Measurements from ENCODE around the gene OOSP3.

Gene OOSP3, protein sequence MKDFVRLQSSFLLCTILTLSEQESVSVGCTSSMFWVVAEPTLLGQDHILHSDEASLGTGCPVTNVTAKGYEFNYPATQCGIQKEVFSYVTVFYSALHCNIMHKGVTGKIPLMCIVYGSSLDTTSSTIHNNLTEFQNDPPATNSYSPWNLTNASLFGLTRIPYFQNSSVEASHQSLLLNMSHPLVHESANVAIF

GRCh38 chr11:59878575-59878974 is at the start of gene OOSP3:
Gene OOSP3, plus strand, starts transcription at chr11:59878782. Its CDS starts 27 bp downstream, at chr11:59878809.
- no peaks in the 10 kb centered on the region for H3K36me3 ChIP-seq (ENCODE audit: control insufficient read depth in 2 of 2, insufficient read depth in 1 of 2, low read length in 2 of 2)
- no peak within 1 kb of the TSS for H3K27ac ChIP-seq (ENCODE audit: extremely low read depth, low read depth, low read length)
- ChIA-PET CTCF (no interaction called here), POLR2A (no interaction called here)
- no peaks in the 10 kb centered on the region for H3K4me1 ChIP-seq (ENCODE audit: control insufficient read depth, insufficient read depth, low read length)
- TF ChIP-seq, protein P1, sequence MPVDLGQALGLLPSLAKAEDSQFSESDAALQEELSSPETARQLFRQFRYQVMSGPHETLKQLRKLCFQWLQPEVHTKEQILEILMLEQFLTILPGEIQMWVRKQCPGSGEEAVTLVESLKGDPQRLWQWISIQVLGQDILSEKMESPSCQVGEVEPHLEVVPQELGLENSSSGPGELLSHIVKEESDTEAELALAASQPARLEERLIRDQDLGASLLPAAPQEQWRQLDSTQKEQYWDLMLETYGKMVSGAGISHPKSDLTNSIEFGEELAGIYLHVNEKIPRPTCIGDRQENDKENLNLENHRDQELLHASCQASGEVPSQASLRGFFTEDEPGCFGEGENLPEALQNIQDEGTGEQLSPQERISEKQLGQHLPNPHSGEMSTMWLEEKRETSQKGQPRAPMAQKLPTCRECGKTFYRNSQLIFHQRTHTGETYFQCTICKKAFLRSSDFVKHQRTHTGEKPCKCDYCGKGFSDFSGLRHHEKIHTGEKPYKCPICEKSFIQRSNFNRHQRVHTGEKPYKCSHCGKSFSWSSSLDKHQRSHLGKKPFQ (tag by site-specific recombination; IDR thresholded peaks at IDR 0.05), result no peak
- TF ChIP-seq, protein P2, sequence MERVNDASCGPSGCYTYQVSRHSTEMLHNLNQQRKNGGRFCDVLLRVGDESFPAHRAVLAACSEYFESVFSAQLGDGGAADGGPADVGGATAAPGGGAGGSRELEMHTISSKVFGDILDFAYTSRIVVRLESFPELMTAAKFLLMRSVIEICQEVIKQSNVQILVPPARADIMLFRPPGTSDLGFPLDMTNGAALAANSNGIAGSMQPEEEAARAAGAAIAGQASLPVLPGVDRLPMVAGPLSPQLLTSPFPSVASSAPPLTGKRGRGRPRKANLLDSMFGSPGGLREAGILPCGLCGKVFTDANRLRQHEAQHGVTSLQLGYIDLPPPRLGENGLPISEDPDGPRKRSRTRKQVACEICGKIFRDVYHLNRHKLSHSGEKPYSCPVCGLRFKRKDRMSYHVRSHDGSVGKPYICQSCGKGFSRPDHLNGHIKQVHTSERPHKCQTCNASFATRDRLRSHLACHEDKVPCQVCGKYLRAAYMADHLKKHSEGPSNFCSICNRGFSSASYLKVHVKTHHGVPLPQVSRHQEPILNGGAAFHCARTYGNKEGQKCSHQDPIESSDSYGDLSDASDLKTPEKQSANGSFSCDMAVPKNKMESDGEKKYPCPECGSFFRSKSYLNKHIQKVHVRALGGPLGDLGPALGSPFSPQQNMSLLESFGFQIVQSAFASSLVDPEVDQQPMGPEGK (tag by site-specific recombination; IDR thresholded peaks at IDR 0.05), result no peak
- TF ChIP-seq TSHZ1 (tag by site-specific recombination; IDR thresholded peaks at IDR 0.05; ENCODE audit: borderline replicate concordance), result no peak
- no peaks in the 10 kb centered on the region for H3K9me3 ChIP-seq (ENCODE audit: control insufficient read depth, insufficient read depth, low read depth, low read length)
- H3K4me3 ChIP-seq (ENCODE audit: low read depth, low read length), result no peak within 1 kb of the TSS

- ChIA-PET POLR2A (no interaction called here), CTCF (no interaction called here)
- TF ChIP-seq ZNF324 (tag by site-specific recombination; IDR thresholded peaks at IDR 0.05) (no peak), YY2 (tag by site-specific recombination; IDR thresholded peaks at IDR 0.05) (no peak), ZNF513 (tag by site-specific recombination; IDR thresholded peaks at IDR 0.05) (no peak)
- H3K4me3 ChIP-seq (ENCODE audit: low read depth, low read length), result no peak overlapping the region
- H3K27ac ChIP-seq (ENCODE audit: extremely low read depth, low read depth, low read length), result no peak overlapping the region
- H3K4me1 ChIP-seq (ENCODE audit: control insufficient read depth, insufficient read depth, low read length), result no peaks in the 10 kb centered on the region
- no peaks in the 10 kb centered on the region for H3K36me3 ChIP-seq (ENCODE audit: control insufficient read depth in 2 of 2, insufficient read depth in 1 of 2, low read length in 2 of 2)
- no peaks in the 10 kb centered on the region for H3K9me3 ChIP-seq (ENCODE audit: control insufficient read depth, insufficient read depth, low read depth, low read length)
Observed at GRCh38 chr11:59829358-59829757, 49.2 kb upstream of the OOSP3 start.

DNA sequence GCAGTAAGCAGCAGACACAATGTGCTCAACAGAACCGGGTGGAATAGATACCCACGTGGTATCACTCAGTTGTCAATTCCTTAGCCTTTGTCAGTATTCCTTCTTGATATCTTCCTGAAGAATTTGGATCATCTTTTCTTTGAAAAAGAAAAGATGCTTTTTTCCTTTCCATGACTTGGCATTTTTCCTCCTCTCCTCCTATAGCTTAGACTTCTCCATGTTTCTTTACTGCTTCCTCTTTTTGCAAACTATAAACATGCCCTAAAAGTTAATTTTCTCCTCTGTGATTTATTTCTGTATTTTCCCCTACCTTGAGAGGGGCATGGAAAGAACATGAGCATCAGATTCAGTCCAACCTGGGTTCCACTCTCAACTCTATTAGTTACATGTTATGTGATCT is 45.0 kb upstream of the OOSP3 start:
- Histone ChIP-seq H3K27ac (ENCODE audit: extremely low read depth, low read depth, low read length) (no peak overlapping the region), H3K9me3 (ENCODE audit: control insufficient read depth, insufficient read depth, low read depth, low read length) (no peaks in the 10 kb centered on the region), H3K36me3 (ENCODE audit: control insufficient read depth in 2 of 2, insufficient read depth in 1 of 2, low read length in 2 of 2) (no peaks in the 10 kb centered on the region), H3K4me3 (ENCODE audit: low read depth, low read length) (no peak overlapping the region), H3K4me1 (ENCODE audit: control insufficient read depth, insufficient read depth, low read length) (no peaks in the 10 kb centered on the region)
- CTCF ChIA-PET, result interaction anchor here (0.6 to 0.8 kb wide), 4 partner anchors 10 to 149 kb away, joined by 3 to 6 read pairs (median 4); partner anchors contain the start of gene TCN1
- POLR2A ChIA-PET, result no interaction called here
- TF ChIP-seq, protein P2 (tag by site-specific recombination; IDR thresholded peaks at IDR 0.05), result no peak
- TF ChIP-seq ZNF707 (tag by site-specific recombination; IDR thresholded peaks at IDR 0.05) (no peak), GLI4 (tag by site-specific recombination; IDR thresholded peaks at IDR 0.05) (no peak), ZNF561 (tag by site-specific recombination; IDR thresholded peaks at IDR 0.05; ENCODE audit: borderline replicate concordance) (no peak), EGR2 (tag by site-specific recombination; IDR thresholded peaks at IDR 0.05; ENCODE audit: low read depth) (no peak), ZNF560 (tag by site-specific recombination; IDR thresholded peaks at IDR 0.05; ENCODE audit: borderline replicate concordance) (no peak), ZNF2 (tag by site-specific recombination; IDR thresholded peaks at IDR 0.05) (no peak), ZNF530 (tag by site-specific recombination; IDR thresholded peaks at IDR 0.05; ENCODE audit: low read depth) (no peak), ZNF747 (tag by site-specific recombination; IDR thresholded peaks at IDR 0.05) (no peak), ZNF571 (tag by site-specific recombination; IDR thresholded peaks at IDR 0.05) (no peak), ZNF629 (tag by site-specific recombination; IDR thresholded peaks at IDR 0.05) (no peak), ZSCAN30 (tag by site-specific recombination; IDR thresholded peaks at IDR 0.05) (no peak)
- TF ChIP-seq, protein P3, sequence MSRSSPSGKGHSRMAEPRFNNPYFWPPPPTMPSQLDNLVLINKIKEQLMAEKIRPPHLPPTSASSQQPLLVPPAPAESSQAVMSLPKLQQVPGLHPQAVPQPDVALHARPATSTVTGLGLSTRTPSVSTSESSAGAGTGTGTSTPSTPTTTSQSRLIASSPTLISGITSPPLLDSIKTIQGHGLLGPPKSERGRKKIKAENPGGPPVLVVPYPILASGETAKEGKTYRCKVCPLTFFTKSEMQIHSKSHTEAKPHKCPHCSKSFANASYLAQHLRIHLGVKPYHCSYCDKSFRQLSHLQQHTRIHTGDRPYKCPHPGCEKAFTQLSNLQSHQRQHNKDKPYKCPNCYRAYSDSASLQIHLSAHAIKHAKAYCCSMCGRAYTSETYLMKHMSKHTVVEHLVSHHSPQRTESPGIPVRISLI (tag by site-specific recombination; IDR thresholded peaks at IDR 0.05), result no peak

Data from HEK293 (cell line).